GM12892 (cell line): ENCODE data around the gene KIF26B.

Experiments used
- POLR2A ChIP-seq: IDR thresholded peaks from 2 replicates; pipeline ENCODE4 v1.6.1; 2011; ENCODE audit warnings: low read depth, low read length, control low read depth
- POLR2AphosphoS5 ChIP-seq: IDR thresholded peaks from 2 replicates; pipeline ENCODE4 v1.6.1; 2011; ENCODE audit warnings: low read depth, low read length, control low read depth
- TAF1 ChIP-seq: IDR thresholded peaks from 2 replicates; pipeline ENCODE4 v1.6.1; 2011; ENCODE audit warnings: low read depth, mild to moderate bottlenecking, control low read depth, low read length, borderline replicate concordance

DNA sequence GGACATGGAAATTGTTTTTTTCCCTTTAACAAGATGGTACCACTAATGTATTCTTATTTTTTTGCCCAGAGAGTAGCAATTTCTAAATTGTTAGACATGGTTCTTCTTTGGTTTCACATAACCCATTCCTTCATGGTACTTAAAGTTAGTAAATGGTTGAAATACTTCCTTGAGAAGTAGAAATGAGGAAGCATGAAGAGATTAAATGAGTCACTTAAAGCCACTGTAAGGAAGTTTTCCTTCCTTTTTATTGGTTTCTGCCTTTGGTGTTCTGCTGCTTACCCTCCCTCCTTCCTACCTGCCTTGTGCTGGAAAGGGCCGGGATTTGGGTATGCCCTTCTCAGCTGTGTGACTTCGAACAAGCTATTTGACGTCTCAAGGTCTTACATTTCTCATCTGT, 101.0 kb downstream of the KIF26B start:
- TF ChIP-seq POLR2AphosphoS5: no peak
- TF ChIP-seq POLR2A: no peak
- TF ChIP-seq TAF1: no peak
